Spinal cord (tissue), 10 donors: ENCODE data around the gene LENG1. TPM values are rescaled to one million over a fixed set of nuclear protein-coding genes. Genes with fewer than 3 reads are reported as not detected.

Experiments
- DNase-seq, 6 donors: peaks; one replicate each; pipeline versions ENCODE4 v3.0.0 to v3.0.0-alpha.2; 2013 to 2015; ENCODE audit warnings: low spot score in 6 of 6, low read depth in 4 of 6
- H3K27ac ChIP-seq: one replicate; pipeline ENCODE4 v1.5.1; 2013; ENCODE audit warnings: low read depth, low read length, control low read depth
- H3K27me3 ChIP-seq: one replicate; pipeline ENCODE4 v1.6.1; 2013; ENCODE audit warnings: low read length; ENCODE audit not compliant: control insufficient read depth, insufficient read depth
- H3K36me3 ChIP-seq: one replicate; pipeline ENCODE4 v1.6.1; 2013; ENCODE audit warnings: low read length; ENCODE audit not compliant: control insufficient read depth, insufficient read depth
- H3K4me1 ChIP-seq: one replicate; pipeline ENCODE4 v1.6.1; 2013; ENCODE audit warnings: low read length; ENCODE audit not compliant: control insufficient read depth, insufficient read depth
- H3K4me3 ChIP-seq: one replicate; pipeline ENCODE4 v1.5.1; 2013; ENCODE audit warnings: low read depth, low read length, control low read depth
- H3K9me3 ChIP-seq: one replicate; pipeline ENCODE4 v1.6.1; 2013; ENCODE audit warnings: low read length; ENCODE audit not compliant: control insufficient read depth, insufficient read depth
- WGBS: methylation state at CpG from one replicate; pipeline ENCODE4 v1.1.5; 2013; ENCODE audit warnings: missing lambda C conversion rate; ENCODE audit not compliant: insufficient coverage; 5-methylcytosine and 5-hydroxymethylcytosine counted together
- polyA plus RNA-seq, 2 donors: library from polyadenylated mRNA; unstranded; fragments of 120-200 nt; gene quantifications; one replicate each; pipeline ENCODE4 v1.2.1, GENCODE V29; 2013; ENCODE audit not compliant: insufficient read length in 2 of 2
- total RNA-seq, 2 donors: library from RNA; depleted of rRNA in 1 of 2; stranded (reverse); fragments of 120-200 nt in 1 of 2; fragments of >200 nt in 1 of 2; gene quantifications; one replicate each; pipeline versions ENCODE4 v1.2.3 to v1.2.4, GENCODE V29; 2013 to 2014
- donor health status: healthy.

The LENG1 gene
- total and polyA plus RNA-seq, 4 donors: 3.7 to 13.3 (median 11.8) TPM

- WGBS: 96% methylated on average over 17 of the region's 17 CpGs
- H3K27me3 ChIP-seq: no peaks in the 10 kb centered on the region
- DNase-seq: no peak
Observed at GRCh38 chr19:54123682-54124081, 35.8 kb downstream of the LENG1 start.

GRCh38 chr19:54121259-54121658 lies 38.3 kb downstream of the LENG1 start:
- no peak overlapping the region for H3K4me3 ChIP-seq
- H3K4me1 ChIP-seq: peaks cover 7% of the 10 kb centered on the region
- no peaks in the 10 kb centered on the region for H3K27me3 ChIP-seq
- no peak for DNase-seq
- 98% methylated on average over 8 of the region's 10 CpGs for WGBS
- no peak overlapping the region for H3K27ac ChIP-seq
- H3K36me3 ChIP-seq: peaks cover 84% of the 10 kb centered on the region
- H3K9me3 ChIP-seq: no peaks in the 10 kb centered on the region

More at GRCh38 chr19:54123682-54124081, 35.8 kb downstream of the LENG1 start:
- Histone ChIP-seq H3K4me3 (no peak overlapping the region), H3K9me3 (no peaks in the 10 kb centered on the region), H3K4me1 (no peaks in the 10 kb centered on the region), H3K36me3 (peaks cover 98% of the 10 kb centered on the region), H3K27ac (no peak overlapping the region)

- H3K9me3 ChIP-seq: no peaks in the 10 kb centered on the region
- peak; percentile 98 to 100 (median 100) for DNase-seq
- H3K27ac ChIP-seq: peak within 1 kb of the TSS; percentile 94
- no peaks in the 10 kb centered on the region for H3K27me3 ChIP-seq
- peaks cover 54% of the 10 kb centered on the region for H3K36me3 ChIP-seq
- 0% methylated on average over 51 of the region's 60 CpGs for WGBS
- peaks cover 23% of the 10 kb centered on the region for H3K4me1 ChIP-seq
- H3K4me3 ChIP-seq: peak within 1 kb of the TSS; percentile 89
Observed at GRCh38 chr19:54115109-54116063, 44.1 kb downstream of the LENG1 start, which contains the start of the genes PRPF31 and TFPT. Gene PRPF31, plus strand, starts transcription at chr19:54115754. Its CDS starts 2,525 bp downstream, at chr19:54118279. Gene TFPT, minus strand, starts transcription at chr19:54115657. Its CDS starts 388 bp downstream, at chr19:54115269.

GRCh38 chr19:54114340-54115108 lies 45.0 kb downstream of the LENG1 start:
- H3K4me3 ChIP-seq: peak overlapping the region; percentile 89
- H3K9me3 ChIP-seq: no peaks in the 10 kb centered on the region
- H3K27me3 ChIP-seq: no peaks in the 10 kb centered on the region
- WGBS: 27% methylated on average over 28 of the region's 28 CpGs
- peak in 1 of 6 donors; percentile 15 for DNase-seq
- peaks cover 54% of the 10 kb centered on the region for H3K36me3 ChIP-seq
- peaks cover 23% of the 10 kb centered on the region for H3K4me1 ChIP-seq
- H3K27ac ChIP-seq: peak overlapping the region; percentile 94

GRCh38 chr19:54109651-54110050 lies 49.9 kb downstream of the LENG1 start:
- Histone ChIP-seq H3K9me3 (no peaks in the 10 kb centered on the region), H3K27ac (no peak overlapping the region), H3K4me3 (no peak overlapping the region), H3K36me3 (peaks cover 85% of the 10 kb centered on the region), H3K4me1 (peaks cover 10% of the 10 kb centered on the region), H3K27me3 (no peaks in the 10 kb centered on the region)
- DNase-seq: no peak
- WGBS: 85% methylated on average over 2 of the region's 6 CpGs

- no peak overlapping the region for H3K27ac ChIP-seq
- WGBS: 85% methylated on average over 2 of the region's 7 CpGs
- no peak for DNase-seq
- H3K4me1 ChIP-seq: peaks cover 9% of the 10 kb centered on the region
- H3K36me3 ChIP-seq: peaks cover 80% of the 10 kb centered on the region
- H3K4me3 ChIP-seq: no peak overlapping the region
- H3K9me3 ChIP-seq: no peaks in the 10 kb centered on the region
- no peaks in the 10 kb centered on the region for H3K27me3 ChIP-seq
Observed at GRCh38 chr19:54108496-54108895, 51.0 kb downstream of the LENG1 start.

GRCh38 chr19:54107876-54108490 lies 51.5 kb downstream of the LENG1 start:
- WGBS: 86% methylated on average over 18 of the region's 21 CpGs

GRCh38 chr19:54106716-54107115 lies 52.8 kb downstream of the LENG1 start:
- DNase-seq: no peak
- H3K27me3 ChIP-seq: no peaks in the 10 kb centered on the region
- no peak overlapping the region for H3K27ac ChIP-seq
- H3K36me3 ChIP-seq: peaks cover 72% of the 10 kb centered on the region
- no peak overlapping the region for H3K4me3 ChIP-seq
- 90% methylated on average over 11 of the region's 15 CpGs for WGBS
- peaks cover 18% of the 10 kb centered on the region for H3K4me1 ChIP-seq
- H3K9me3 ChIP-seq: no peaks in the 10 kb centered on the region

More at GRCh38 chr19:54107876-54108490, 51.5 kb downstream of the LENG1 start:
- Histone ChIP-seq H3K4me1 (peaks cover 12% of the 10 kb centered on the region), H3K36me3 (peaks cover 80% of the 10 kb centered on the region), H3K4me3 (no peak overlapping the region), H3K27me3 (no peaks in the 10 kb centered on the region), H3K9me3 (no peaks in the 10 kb centered on the region), H3K27ac (no peak overlapping the region)
- DNase-seq: no peak

- 93% methylated on average over 10 of the region's 10 CpGs for WGBS
- H3K36me3 ChIP-seq: peaks cover 65% of the 10 kb centered on the region
Observed at GRCh38 chr19:54105796-54106195, 53.7 kb downstream of the LENG1 start.

More at GRCh38 chr19:54105796-54106195, 53.7 kb downstream of the LENG1 start:
- Histone ChIP-seq H3K4me3 (no peak overlapping the region), H3K9me3 (no peaks in the 10 kb centered on the region), H3K4me1 (peaks cover 18% of the 10 kb centered on the region), H3K27me3 (no peaks in the 10 kb centered on the region), H3K27ac (no peak overlapping the region)
- DNase-seq: no peak
